Right renal pelvis (tissue), 4 donors: ENCODE data around the gene USP1. TPM values are rescaled to one million over a fixed set of nuclear protein-coding genes. Genes with fewer than 3 reads are reported as not detected.
A peak's percentile ranks its signal among the peaks of the same experiment; 100 is the strongest.

ENCODE experiments used
- DNase-seq, 4 donors: peaks; one replicate each; pipeline ENCODE4 v3.0.0-alpha.2; 2013; ENCODE audit warnings: low read depth in 4 of 4, low spot score in 3 of 4, missing footprints in 1 of 4
- polyA plus RNA-seq, 4 donors: library from polyadenylated mRNA; unstranded; fragments of 120-200 nt; gene quantifications; one replicate each; pipeline ENCODE4 v1.2.1, GENCODE V29; 2013; ENCODE audit not compliant: insufficient read length in 4 of 4

USP1 gene
- polyA plus RNA-seq, 4 donors, result 62.0 to 81.6 (median 78.5) TPM

- DNase-seq, result no peak
Measured at GRCh38 chr1:62426237-62426636, 10.6 kb upstream of the USP1 start.

GRCh38 chr1:62426794-62427193, 10.1 kb upstream of the USP1 start:
- no peak for DNase-seq

- DNase-seq, result no peak
Measured at GRCh38 chr1:62428351-62428750, 8.5 kb upstream of the USP1 start.

- DNase-seq, result no peak
Measured at GRCh38 chr1:62429581-62429980, 7.3 kb upstream of the USP1 start.

GRCh38 chr1:62433861-62434617, 2.8 kb upstream of the USP1 start:
- DNase-seq, result no peak

- DNase-seq, result no peak
Measured at GRCh38 chr1:62434618-62435001, 2.2 kb upstream of the USP1 start.

GRCh38 chr1:62435231-62436038, 1.4 kb upstream of the USP1 start:
- peak in 1 of 4 donors; percentile 22 for DNase-seq

- DNase-seq, result peak in 1 of 4 donors; percentile 94
Measured at GRCh38 chr1:62436039-62436465, 797 bp upstream of the USP1 start.

- DNase-seq, result no peak
Measured at GRCh38 chr1:62437273-62437940, 558 bp downstream of the USP1 start.

GRCh38 chr1:62438163-62438562, 1.3 kb downstream of the USP1 start:
- DNase-seq, result no peak

- DNase-seq, result no peak
Measured at GRCh38 chr1:62439652-62440371, 3.0 kb downstream of the USP1 start.

- no peak for DNase-seq
Measured at GRCh38 chr1:62444701-62445100, 7.9 kb downstream of the USP1 start.

- DNase-seq, result no peak
Measured at GRCh38 chr1:62448221-62448933, 11.5 kb downstream of the USP1 start.

GRCh38 chr1:62450301-62450700, 13.5 kb downstream of the USP1 start:
- DNase-seq, result no peak

- no peak for DNase-seq
Measured at GRCh38 chr1:62452951-62453350, 16.1 kb downstream of the USP1 start.

- no peak for DNase-seq
Measured at GRCh38 chr1:62457955-62458354, 21.1 kb downstream of the USP1 start.

GRCh38 chr1:62462370-62462769, 25.5 kb downstream of the USP1 start:
- no peak for DNase-seq

- DNase-seq, result no peak
Measured at GRCh38 chr1:62467092-62467491, 30.2 kb downstream of the USP1 start.

GRCh38 chr1:62476525-62477219, 39.8 kb downstream of the USP1 start:
- DNase-seq, result no peak
